ENCODE data around the gene KLHL40.

DNA sequence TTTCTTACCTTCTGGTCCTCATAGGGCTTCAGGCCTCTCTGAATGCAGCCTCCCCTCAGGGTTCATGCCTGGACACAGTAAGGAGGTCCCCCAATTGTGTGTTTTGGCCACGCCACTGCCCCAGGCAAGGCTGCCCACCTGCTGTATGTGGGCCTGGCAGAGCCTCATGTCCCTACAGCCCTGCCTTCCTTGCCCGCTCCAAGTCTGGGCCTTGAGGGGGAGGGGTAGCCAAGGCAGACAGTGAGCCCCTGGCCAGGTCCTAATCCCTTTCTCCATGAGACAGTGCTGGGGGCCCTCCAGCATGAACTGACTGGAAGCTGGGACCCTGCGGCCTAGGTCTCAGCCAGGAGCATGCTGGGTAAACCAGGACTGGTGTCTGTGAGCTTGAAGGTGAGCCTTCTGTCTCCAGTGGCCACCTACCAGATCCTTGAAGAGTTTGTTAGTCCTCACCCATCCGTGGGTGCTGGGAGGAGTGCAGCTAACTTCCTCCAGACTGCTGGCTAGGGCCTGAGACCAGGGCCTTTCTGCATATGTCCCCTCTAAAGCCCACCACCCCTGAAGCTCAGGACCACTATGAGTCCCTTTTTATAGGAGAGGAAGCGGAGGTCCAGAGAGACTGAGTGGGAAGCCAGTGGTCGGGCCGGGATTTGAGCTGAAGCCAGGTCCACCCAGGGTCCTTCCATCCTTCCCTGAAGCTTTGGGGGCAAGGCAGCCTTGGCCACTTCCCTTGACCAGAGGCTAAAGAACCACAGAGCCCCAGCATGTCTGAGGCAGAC, 23.1 kb upstream of the KLHL40 start:
- TF ChIP-seq, protein P1, sequence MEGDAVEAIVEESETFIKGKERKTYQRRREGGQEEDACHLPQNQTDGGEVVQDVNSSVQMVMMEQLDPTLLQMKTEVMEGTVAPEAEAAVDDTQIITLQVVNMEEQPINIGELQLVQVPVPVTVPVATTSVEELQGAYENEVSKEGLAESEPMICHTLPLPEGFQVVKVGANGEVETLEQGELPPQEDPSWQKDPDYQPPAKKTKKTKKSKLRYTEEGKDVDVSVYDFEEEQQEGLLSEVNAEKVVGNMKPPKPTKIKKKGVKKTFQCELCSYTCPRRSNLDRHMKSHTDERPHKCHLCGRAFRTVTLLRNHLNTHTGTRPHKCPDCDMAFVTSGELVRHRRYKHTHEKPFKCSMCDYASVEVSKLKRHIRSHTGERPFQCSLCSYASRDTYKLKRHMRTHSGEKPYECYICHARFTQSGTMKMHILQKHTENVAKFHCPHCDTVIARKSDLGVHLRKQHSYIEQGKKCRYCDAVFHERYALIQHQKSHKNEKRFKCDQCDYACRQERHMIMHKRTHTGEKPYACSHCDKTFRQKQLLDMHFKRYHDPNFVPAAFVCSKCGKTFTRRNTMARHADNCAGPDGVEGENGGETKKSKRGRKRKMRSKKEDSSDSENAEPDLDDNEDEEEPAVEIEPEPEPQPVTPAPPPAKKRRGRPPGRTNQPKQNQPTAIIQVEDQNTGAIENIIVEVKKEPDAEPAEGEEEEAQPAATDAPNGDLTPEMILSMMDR (conservative IDR thresholded peaks at IDR 0.05) = no peak
- no peak for TF ChIP-seq ZFX (IDR thresholded peaks at IDR 0.05)

Data from C4-2B (cell line).